OCI-LY3 (cell line): ENCODE data around the gene SP140.

Experiments used
- H2AFZ ChIP-seq: fragments of 200-600, 300-600 bp; shearing (Covaris generic); 2 replicates; pipeline ENCODE4 v1.6.0; 2014; ENCODE audit warnings: antibody characterized with exemption, low read depth, low read length
- H3K27ac ChIP-seq: fragments of 200-600, 300-600 bp; sonication (generic); 2 replicates; pipeline ENCODE4 v1.5.1; 2014; ENCODE audit warnings: mild to moderate bottlenecking, low read length, moderate library complexity, mixed read lengths
- H3K27me3 ChIP-seq: fragments of 200-600, 300-600 bp; sonication (generic); 2 replicates; pipeline ENCODE4 v1.6.1; 2014; ENCODE audit warnings: low read depth, low read length, mixed read lengths
- H3K36me3 ChIP-seq: fragments of 200-600, 300-600 bp; sonication (generic); replicated peaks from 2 replicates; pipeline ENCODE3; 2014; ENCODE audit warnings: low read depth, low read length, mixed read lengths
- H3K4me1 ChIP-seq: fragments of 300-600, 200-600 bp; sonication (generic); 2 replicates; pipeline ENCODE4 v1.6.1; 2014; ENCODE audit warnings: low read length, mixed read lengths
- H3K4me2 ChIP-seq: fragments of 200-600, 300-600 bp; sonication (generic); 2 replicates; pipeline ENCODE4 v1.6.1; 2014; ENCODE audit warnings: low read length, mixed read lengths
- H3K4me3 ChIP-seq: fragments of 300-600, 200-600 bp; sonication (generic); 2 replicates; pipeline ENCODE4 v1.5.1; 2014; ENCODE audit warnings: antibody characterized with exemption, mild to moderate bottlenecking, low read length, moderate library complexity
- H3K79me2 ChIP-seq: fragments of 300-600, 200-600 bp; shearing (Covaris generic); 2 replicates; pipeline ENCODE4 v1.6.1; 2014; ENCODE audit warnings: mild to moderate bottlenecking, low read length, mixed read lengths
- H3K9ac ChIP-seq: fragments of 300-600, 200-600 bp; shearing (Covaris generic); 2 replicates; pipeline ENCODE4 v1.6.0; 2014; ENCODE audit warnings: mild to moderate bottlenecking, low read length, moderate library complexity
- H3K9me3 ChIP-seq: fragments of 200-600, 300-600 bp; shearing (Covaris generic); 2 replicates; pipeline ENCODE4 v1.6.1; 2014; ENCODE audit warnings: low read length, mixed read lengths; ENCODE audit not compliant: insufficient read depth
- H4K20me1 ChIP-seq: fragments of 200-600, 300-600 bp; sonication (generic); 2 replicates; pipeline ENCODE4 v1.6.1; 2016; ENCODE audit warnings: low read length, mixed read lengths; ENCODE audit not compliant: insufficient read depth
- EZH2phosphoT487 ChIP-seq: fragments of 200-600 bp; shearing (Covaris generic); IDR thresholded peaks from 2 replicates; pipeline ENCODE4 v1.6.1; 2018; ENCODE audit warnings: antibody characterized with exemption, mixed run types, low read depth
- TF ChIP-seq, protein P1 (sequence below): fragments of 200-600, 300-600 bp; sonication (generic); IDR thresholded peaks from 2 replicates; pipeline ENCODE4 v1.5.1; 2014; ENCODE audit warnings: antibody characterized with exemption, low read length, low read depth

Gene SP140

DNA sequence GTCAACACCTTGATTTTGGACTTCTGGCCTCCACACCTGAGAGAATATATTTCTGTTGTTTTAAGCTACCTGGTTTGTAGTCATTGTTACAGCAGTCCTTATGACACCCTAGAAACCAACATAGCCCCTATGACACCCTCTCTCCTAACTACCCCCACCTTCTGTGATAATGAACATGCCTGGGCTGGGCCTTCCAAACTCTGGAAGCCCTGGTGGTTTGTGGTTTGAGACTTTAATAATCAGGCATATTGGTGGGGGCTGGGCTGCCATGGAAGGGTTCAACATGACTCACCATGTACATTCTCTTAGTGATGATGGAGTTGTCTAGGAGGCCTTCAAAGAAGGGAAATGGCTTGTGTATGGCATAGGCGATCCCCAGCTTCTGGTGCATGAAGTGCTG, 9.0 kb upstream of the SP140 start:
- Histone ChIP-seq H3K9ac (no peak overlapping the region), H2AFZ (no peak overlapping the region), H4K20me1 (no peaks in the 10 kb centered on the region), H3K9me3 (no peaks in the 10 kb centered on the region), H3K4me3 (no peak overlapping the region), H3K4me1 (peaks cover 39% of the 10 kb centered on the region), H3K4me2 (peak overlapping the region; percentile 31), H3K27ac (no peak overlapping the region), H3K79me2 (peaks cover 54% of the 10 kb centered on the region), H3K36me3 (peaks cover 54% of the 10 kb centered on the region), H3K27me3 (no peaks in the 10 kb centered on the region)
- no peak for TF ChIP-seq EZH2phosphoT487
- TF ChIP-seq, protein P1, sequence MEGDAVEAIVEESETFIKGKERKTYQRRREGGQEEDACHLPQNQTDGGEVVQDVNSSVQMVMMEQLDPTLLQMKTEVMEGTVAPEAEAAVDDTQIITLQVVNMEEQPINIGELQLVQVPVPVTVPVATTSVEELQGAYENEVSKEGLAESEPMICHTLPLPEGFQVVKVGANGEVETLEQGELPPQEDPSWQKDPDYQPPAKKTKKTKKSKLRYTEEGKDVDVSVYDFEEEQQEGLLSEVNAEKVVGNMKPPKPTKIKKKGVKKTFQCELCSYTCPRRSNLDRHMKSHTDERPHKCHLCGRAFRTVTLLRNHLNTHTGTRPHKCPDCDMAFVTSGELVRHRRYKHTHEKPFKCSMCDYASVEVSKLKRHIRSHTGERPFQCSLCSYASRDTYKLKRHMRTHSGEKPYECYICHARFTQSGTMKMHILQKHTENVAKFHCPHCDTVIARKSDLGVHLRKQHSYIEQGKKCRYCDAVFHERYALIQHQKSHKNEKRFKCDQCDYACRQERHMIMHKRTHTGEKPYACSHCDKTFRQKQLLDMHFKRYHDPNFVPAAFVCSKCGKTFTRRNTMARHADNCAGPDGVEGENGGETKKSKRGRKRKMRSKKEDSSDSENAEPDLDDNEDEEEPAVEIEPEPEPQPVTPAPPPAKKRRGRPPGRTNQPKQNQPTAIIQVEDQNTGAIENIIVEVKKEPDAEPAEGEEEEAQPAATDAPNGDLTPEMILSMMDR, result no peak

DNA sequence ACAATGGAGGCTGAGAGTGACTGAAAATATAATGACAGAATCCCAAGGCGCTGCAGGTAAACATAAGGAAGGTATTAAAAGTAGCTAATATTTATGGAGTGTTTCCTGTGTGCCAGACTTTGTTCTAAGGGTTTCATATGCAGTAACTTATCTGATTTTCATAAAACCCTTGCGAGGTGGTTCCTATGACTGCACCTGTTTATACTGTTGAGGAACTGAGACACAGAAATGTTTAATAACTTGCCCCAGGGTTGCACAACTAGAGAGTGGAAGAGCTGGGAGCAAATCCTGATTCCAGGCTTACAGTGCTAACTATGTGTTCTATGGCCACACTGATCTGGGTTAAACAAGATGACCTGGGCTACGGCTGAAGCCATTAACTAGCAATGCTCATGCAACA, 8.1 kb upstream of the SP140 start:
- H3K4me2 ChIP-seq, result peak overlapping the region; percentile 87
- H3K4me1 ChIP-seq, result peaks cover 49% of the 10 kb centered on the region
- peaks cover 45% of the 10 kb centered on the region for H3K36me3 ChIP-seq
- H3K9ac ChIP-seq, result peak overlapping the region; percentile 85; the same call in 1 of the 2 replicates
- no peaks in the 10 kb centered on the region for H3K27me3 ChIP-seq
- H4K20me1 ChIP-seq, result no peaks in the 10 kb centered on the region
- peaks cover 54% of the 10 kb centered on the region for H3K79me2 ChIP-seq
- no peak overlapping the region for H2AFZ ChIP-seq
- no peak for TF ChIP-seq EZH2phosphoT487
- TF ChIP-seq, protein P1, result no peak
- peak overlapping the region; percentile 86 for H3K27ac ChIP-seq
- no peaks in the 10 kb centered on the region for H3K9me3 ChIP-seq
- peak overlapping the region; percentile 93 for H3K4me3 ChIP-seq

DNA sequence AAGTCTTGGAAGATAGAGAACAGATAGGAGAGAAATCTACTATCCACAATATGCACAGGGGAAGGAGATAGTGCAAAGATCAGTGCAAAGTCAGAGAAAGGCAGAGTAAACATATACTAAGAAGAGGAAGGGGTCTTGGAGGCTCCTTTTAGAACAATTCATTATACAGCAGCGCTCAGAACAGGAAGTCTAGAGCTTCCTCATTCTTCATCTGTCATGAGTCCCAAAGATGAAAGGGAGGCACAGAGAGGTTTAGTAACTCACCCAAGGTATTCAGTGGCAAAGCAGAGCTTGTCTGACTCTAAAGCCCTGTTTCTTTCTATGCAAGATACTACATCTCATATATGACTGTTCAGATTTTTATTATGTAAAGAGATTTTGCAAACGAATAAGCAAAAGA, 7.1 kb upstream of the SP140 start:
- Histone ChIP-seq H3K4me2 (peak overlapping the region; percentile 87), H3K27ac (peak overlapping the region; percentile 86), H3K27me3 (no peaks in the 10 kb centered on the region), H3K79me2 (peaks cover 58% of the 10 kb centered on the region), H3K4me3 (peak overlapping the region; percentile 93), H3K36me3 (peaks cover 35% of the 10 kb centered on the region), H3K9me3 (no peaks in the 10 kb centered on the region), H2AFZ (no peak overlapping the region), H4K20me1 (no peaks in the 10 kb centered on the region), H3K9ac (peak overlapping the region; percentile 85), H3K4me1 (peaks cover 58% of the 10 kb centered on the region)
- TF ChIP-seq EZH2phosphoT487, result no peak
- TF ChIP-seq, protein P1, result no peak

DNA sequence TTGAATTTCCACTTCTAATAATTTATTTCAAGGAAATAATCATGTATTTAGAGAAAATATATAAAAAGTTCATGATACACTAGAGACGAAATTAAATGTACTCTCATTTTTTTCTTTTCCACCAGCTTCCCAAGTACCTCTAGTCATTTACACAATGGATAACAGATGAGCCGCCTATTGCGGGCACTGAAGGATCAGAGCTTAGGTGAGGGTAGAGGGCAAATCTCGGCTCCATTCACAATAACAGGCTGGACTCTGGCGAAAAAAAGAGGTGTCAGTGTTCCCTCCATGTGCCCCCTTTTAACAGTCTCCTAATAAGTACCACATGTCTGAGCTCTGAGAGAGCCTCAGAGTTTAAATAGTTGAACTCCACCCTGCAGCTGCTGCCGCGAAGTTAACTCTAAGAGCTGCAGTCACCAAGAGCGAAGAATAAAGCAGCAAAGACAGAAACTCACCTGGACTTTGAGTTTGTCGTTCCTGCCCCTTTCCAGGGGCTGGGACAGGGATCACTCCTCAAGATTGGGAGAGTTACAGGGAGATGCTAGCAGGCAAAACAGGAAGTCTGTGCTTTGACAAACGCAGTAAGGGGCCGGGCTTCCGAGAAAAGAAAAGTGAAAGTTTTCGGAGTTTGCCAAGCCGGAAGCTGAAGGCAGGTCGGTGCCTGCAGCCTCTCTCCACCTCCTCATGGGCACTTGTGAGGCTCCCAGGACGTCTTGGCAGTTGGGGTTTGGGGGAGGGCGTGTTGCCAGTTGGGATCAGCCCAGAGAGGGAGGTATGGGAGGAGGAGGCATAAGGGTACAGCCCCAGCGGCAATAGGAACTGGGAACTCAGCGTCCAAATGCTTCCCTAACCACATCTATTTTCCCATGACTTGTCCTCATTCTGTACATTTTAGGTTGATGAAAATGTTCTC, 5.9 kb upstream of the SP140 start, which contains the start of gene SP110:
Gene SP110, minus strand, starts transcription at position 566 of the 913 bp plus-strand sequence. CDS start 3,057 bp downstream, outside the sequence.
- H3K9ac ChIP-seq, result peak within 1 kb of the TSS; percentile 85
- TF ChIP-seq, protein P1, result no peak
- no peak for TF ChIP-seq EZH2phosphoT487
- peaks cover 70% of the 10 kb centered on the region for H3K4me1 ChIP-seq

More for the DNA sequence above, 5.9 kb upstream of the SP140 start, which contains the start of gene SP110:
- Histone ChIP-seq H3K36me3 (peaks cover 24% of the 10 kb centered on the region), H3K27me3 (no peaks in the 10 kb centered on the region), H3K27ac (peak within 1 kb of the TSS; percentile 86), H3K4me3 (peak within 1 kb of the TSS; percentile 93), H2AFZ (no peak within 1 kb of the TSS), H3K9me3 (no peaks in the 10 kb centered on the region), H4K20me1 (no peaks in the 10 kb centered on the region), H3K79me2 (peaks cover 68% of the 10 kb centered on the region), H3K4me2 (peak within 1 kb of the TSS; percentile 87)
